ENCODE measurements around the gene PLPP4.

DNA sequence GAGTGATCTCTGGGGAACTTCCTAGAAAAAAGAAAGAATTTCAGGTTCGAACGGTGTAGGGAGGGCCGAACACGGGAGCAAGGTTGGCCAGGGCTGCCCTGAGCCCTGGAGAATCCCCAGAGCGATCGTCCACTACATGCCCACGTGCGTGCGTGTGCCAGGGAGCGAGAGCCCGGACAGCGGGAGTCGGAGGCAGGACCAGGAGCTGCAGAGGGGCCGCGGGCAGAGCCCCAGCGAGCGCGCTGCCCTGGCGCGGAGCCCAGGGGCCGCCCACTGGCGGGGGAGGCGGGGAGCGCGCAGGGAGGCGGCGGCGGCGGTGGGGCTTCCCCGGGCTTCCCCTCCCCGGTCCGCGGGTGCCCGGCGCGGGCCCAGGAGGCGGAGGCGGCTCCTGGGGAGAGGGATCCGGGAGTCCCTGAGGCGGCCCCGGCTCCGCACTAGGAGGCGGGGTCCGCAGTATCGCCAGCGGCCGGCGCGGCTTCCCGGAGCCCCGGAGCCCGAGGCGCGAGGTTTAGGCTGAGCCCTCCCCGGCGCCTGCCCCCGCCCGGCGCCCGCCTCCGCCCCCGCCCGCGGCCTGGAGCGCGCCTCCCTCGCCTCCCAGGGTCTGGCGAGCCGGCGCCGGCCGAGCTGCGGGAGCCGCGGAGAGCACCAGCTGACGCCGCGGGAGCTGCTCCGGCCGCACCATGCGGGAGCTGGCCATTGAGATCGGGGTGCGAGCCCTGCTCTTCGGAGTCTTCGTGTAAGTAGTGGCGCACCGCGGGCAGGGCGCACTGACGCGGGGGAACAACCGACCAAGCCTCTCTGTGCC is at the start of gene PLPP4:
- TF ChIP-seq, protein P1, sequence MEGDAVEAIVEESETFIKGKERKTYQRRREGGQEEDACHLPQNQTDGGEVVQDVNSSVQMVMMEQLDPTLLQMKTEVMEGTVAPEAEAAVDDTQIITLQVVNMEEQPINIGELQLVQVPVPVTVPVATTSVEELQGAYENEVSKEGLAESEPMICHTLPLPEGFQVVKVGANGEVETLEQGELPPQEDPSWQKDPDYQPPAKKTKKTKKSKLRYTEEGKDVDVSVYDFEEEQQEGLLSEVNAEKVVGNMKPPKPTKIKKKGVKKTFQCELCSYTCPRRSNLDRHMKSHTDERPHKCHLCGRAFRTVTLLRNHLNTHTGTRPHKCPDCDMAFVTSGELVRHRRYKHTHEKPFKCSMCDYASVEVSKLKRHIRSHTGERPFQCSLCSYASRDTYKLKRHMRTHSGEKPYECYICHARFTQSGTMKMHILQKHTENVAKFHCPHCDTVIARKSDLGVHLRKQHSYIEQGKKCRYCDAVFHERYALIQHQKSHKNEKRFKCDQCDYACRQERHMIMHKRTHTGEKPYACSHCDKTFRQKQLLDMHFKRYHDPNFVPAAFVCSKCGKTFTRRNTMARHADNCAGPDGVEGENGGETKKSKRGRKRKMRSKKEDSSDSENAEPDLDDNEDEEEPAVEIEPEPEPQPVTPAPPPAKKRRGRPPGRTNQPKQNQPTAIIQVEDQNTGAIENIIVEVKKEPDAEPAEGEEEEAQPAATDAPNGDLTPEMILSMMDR (IDR thresholded peaks at IDR 0.05): no peak
- TF ChIP-seq POLR2AphosphoS5 (IDR thresholded peaks at IDR 0.05) (no peak), POLR2A (IDR thresholded peaks at IDR 0.05) (no peak)
